HepG2 (cell line): ENCODE results near the gene TSTD2. TPM values are rescaled to one million over a fixed set of nuclear protein-coding genes. Genes with fewer than 3 reads are reported as not detected.

Experiments used
- KAT8 ChIP-seq: IDR thresholded peaks from 2 replicates; pipeline ENCODE4 v1.6.1; 2016; ENCODE audit warnings: missing genetic modification reagents, missing compliant biosample characterization
- LBX2 ChIP-seq: sonication (generic); formaldehyde crosslinking; IDR thresholded peaks from 2 replicates; pipeline ENCODE4 v1.5.0; 2020; ENCODE audit warnings: missing genetic modification reagents, mild to moderate bottlenecking, borderline replicate concordance
- RBFOX2 ChIP-seq: fragments of 200-400 bp; formaldehyde crosslinking; IDR thresholded peaks from 2 replicates; pipeline ENCODE4 v1.6.1; 2017; ENCODE audit warnings: low read depth, mild to moderate bottlenecking, low read length
- ZNF318 ChIP-seq: sonication (generic); formaldehyde crosslinking; IDR thresholded peaks from 2 replicates; pipeline ENCODE4 v1.4.0; 2020; ENCODE audit warnings: mild to moderate bottlenecking, missing genetic modification reagents
- ZNF607 ChIP-seq: sonication (generic); formaldehyde crosslinking; IDR thresholded peaks from 2 replicates; pipeline ENCODE4 v1.5.1; 2020; ENCODE audit warnings: missing genetic modification reagents, mild to moderate bottlenecking, borderline replicate concordance
- polyA plus RNA-seq, 8 experiments: library from polyadenylated mRNA; depleted of rRNA in 3 of 8; stranded (reverse) in 7 of 8; unstranded in 1 of 8; fragments of >200 nt; fragmentation: Illumina TruSeq in 4 of 8; extraction: Trizol in 4 of 8; gene quantifications; 2 replicates each; pipeline versions ENCODE4 v1.2.1 to v1.2.3, GENCODE V29; 2011 to 2016; ENCODE audit warnings: low read depth in 4 of 8, missing spikeins in 1 of 8, mixed read lengths in 1 of 8; ENCODE audit not compliant: insufficient read depth in 1 of 8
- total RNA-seq, 5 experiments: library from RNA; depleted of rRNA; stranded (reverse); fragments of >200 nt; fragmentation: Illumina TruSeq; extraction: Trizol; gene quantifications; 2 replicates each; pipeline ENCODE4 v1.2.3, GENCODE V29; 2016; ENCODE audit warnings: low read depth in 1 of 5
- TF ChIP-seq, protein P1 (sequence below): IDR thresholded peaks from 2 replicates; pipeline ENCODE4 v1.4.0; 2020; ENCODE audit warnings: mild to moderate bottlenecking, missing genetic modification reagents

TSTD2 gene
- total and polyA plus RNA-seq, 2 of the 13 experiments (the other 11 are each of a cell fraction or from before 2014, with no cell fraction given), result 16.0 to 23.1 TPM

DNA sequence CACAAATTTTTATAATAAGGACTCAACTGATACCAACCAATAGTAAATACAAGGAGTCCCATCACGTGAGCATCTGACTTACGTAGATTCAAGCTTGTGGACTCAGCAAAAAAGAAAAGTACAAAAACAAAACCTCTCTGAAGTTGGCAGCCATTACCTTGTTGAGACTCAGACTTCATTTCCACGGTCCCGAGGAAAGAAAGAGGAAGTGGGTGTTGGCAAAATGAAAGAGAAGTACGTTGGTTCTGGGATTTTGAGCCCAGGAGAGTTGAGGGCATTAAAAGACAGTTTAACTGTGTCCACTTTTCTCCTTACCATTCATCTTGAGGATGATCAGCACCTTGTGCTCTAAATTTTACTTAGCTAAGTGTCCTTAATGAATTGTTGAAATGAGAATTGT, 27.2 kb upstream of the TSTD2 start (continued):
- TF ChIP-seq, protein P1, sequence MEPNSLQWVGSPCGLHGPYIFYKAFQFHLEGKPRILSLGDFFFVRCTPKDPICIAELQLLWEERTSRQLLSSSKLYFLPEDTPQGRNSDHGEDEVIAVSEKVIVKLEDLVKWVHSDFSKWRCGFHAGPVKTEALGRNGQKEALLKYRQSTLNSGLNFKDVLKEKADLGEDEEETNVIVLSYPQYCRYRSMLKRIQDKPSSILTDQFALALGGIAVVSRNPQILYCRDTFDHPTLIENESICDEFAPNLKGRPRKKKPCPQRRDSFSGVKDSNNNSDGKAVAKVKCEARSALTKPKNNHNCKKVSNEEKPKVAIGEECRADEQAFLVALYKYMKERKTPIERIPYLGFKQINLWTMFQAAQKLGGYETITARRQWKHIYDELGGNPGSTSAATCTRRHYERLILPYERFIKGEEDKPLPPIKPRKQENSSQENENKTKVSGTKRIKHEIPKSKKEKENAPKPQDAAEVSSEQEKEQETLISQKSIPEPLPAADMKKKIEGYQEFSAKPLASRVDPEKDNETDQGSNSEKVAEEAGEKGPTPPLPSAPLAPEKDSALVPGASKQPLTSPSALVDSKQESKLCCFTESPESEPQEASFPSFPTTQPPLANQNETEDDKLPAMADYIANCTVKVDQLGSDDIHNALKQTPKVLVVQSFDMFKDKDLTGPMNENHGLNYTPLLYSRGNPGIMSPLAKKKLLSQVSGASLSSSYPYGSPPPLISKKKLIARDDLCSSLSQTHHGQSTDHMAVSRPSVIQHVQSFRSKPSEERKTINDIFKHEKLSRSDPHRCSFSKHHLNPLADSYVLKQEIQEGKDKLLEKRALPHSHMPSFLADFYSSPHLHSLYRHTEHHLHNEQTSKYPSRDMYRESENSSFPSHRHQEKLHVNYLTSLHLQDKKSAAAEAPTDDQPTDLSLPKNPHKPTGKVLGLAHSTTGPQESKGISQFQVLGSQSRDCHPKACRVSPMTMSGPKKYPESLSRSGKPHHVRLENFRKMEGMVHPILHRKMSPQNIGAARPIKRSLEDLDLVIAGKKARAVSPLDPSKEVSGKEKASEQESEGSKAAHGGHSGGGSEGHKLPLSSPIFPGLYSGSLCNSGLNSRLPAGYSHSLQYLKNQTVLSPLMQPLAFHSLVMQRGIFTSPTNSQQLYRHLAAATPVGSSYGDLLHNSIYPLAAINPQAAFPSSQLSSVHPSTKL, result no peak
- TF ChIP-seq RBFOX2 (no peak), LBX2 (CRISPR knock-in tag) (no peak), ZNF607 (CRISPR knock-in tag) (no peak), KAT8 (no peak), ZNF318 (CRISPR knock-in tag) (no peak)
